MCF 10A (cell line): Measurements from ENCODE around the gene ERRFI1. TPM values are rescaled to one million over a fixed set of nuclear protein-coding genes. Genes with fewer than 3 reads are reported as not detected.

Experiments
- BruUV-seq: library from RNA; stranded (reverse); fragments of 400-500 nt; replicated peaks from 2 replicates; lab custom pipeline; 2021; lab: Mats Ljungman, UMichigan
- CTCF ChIA-PET: fragments of 300-600 bp; sonication (Branson Sonifier 250); formaldehyde crosslinking; extraction: SDS; loops from one replicate; lab custom pipeline; 2021; ENCODE audit warnings: antibody characterized with exemption, inconsistent platforms; lab: Yijun Ruan, JAX
- POLR2A ChIA-PET: fragments of 300-600, 350-650 bp; sonication (Branson Sonifier 250); formaldehyde crosslinking; extraction: SDS; loops from one replicate; lab custom pipeline; 2020; ENCODE audit warnings: antibody characterized with exemption, inconsistent platforms; lab: Yijun Ruan, JAX
- DNase-seq: peaks from one replicate; pipeline ENCODE4 v3.0.0-alpha.2; 2018; ENCODE audit not compliant: unreplicated experiment
- H3K27ac Mint-ChIP-seq: one replicate; pipeline ENCODE4 v1.8.0; 2022; ENCODE audit warnings: mild to moderate bottlenecking, low read depth, mixed read lengths; ENCODE audit not compliant: unreplicated experiment
- H3K27me3 Mint-ChIP-seq: one replicate; pipeline ENCODE4 v1.8.0; 2022; ENCODE audit warnings: mixed read lengths; ENCODE audit not compliant: insufficient read depth, unreplicated experiment
- H3K36me3 Mint-ChIP-seq: one replicate; pipeline ENCODE4 v1.8.0; 2022; ENCODE audit warnings: mild to moderate bottlenecking, moderate library complexity, mixed read lengths; ENCODE audit not compliant: insufficient read depth, unreplicated experiment
- H3K4me1 Mint-ChIP-seq: one replicate; pipeline ENCODE4 v1.8.0; 2022; ENCODE audit warnings: mixed read lengths; ENCODE audit not compliant: insufficient read depth, unreplicated experiment
- H3K4me3 Mint-ChIP-seq: one replicate; pipeline ENCODE4 v1.8.0; 2022; ENCODE audit warnings: mild to moderate bottlenecking, moderate library complexity, mixed read lengths; ENCODE audit not compliant: unreplicated experiment
- H3K9me3 Mint-ChIP-seq: one replicate; pipeline ENCODE4 v1.8.0; 2022; ENCODE audit warnings: mixed read lengths; ENCODE audit not compliant: unreplicated experiment
- CTCF ChIP-seq: fragments of 200-600 bp; IDR thresholded peaks from one replicate; pipeline ENCODE4 v1.8.0; 2022; ENCODE audit warnings: antibody characterized with exemption, mild to moderate bottlenecking; ENCODE audit not compliant: unreplicated experiment
- intact Hi-C: fragments of 100-400 bp; cut with micrococcal nuclease; formaldehyde crosslinking; loops from 2 replicates; pipeline ENCODE4 v1.14.1; 2022
- total RNA-seq: library from RNA; stranded (reverse); gene quantifications from 2 replicates; pipeline ENCODE4 v1.2.3, GENCODE V29; 2022

The ERRFI1 gene
- total RNA-seq, 1 experiment from 2014 or later = 111 TPM

- H3K9me3 Mint-ChIP-seq = no peaks in the 10 kb centered on the region
- BruUV-seq = no TSS peak
- H3K36me3 Mint-ChIP-seq = peaks cover 89% of the 10 kb centered on the region
- peak overlapping the region; percentile 84 for H3K27ac Mint-ChIP-seq
- H3K4me3 Mint-ChIP-seq = peak overlapping the region; percentile 57
- POLR2A ChIA-PET = interaction anchor here (0.6 to 5.4 kb wide), 31 partner anchors 10 to 696 kb away, joined by 3 to 206 read pairs (median 5); partner anchors contain the start of genes ERRFI1 and PARK7
- H3K4me1 Mint-ChIP-seq = peaks cover 38% of the 10 kb centered on the region
- DNase-seq = peak; percentile 99
- no peak for TF ChIP-seq CTCF
- H3K27me3 Mint-ChIP-seq = no peaks in the 10 kb centered on the region
- intact Hi-C loops = loop anchor here (1.0 kb wide), 1 partner anchor 23 kb away; no protein-coding TSS in a partner anchor
- CTCF ChIA-PET = interaction anchor here (0.6 to 2.4 kb wide), 8 partner anchors 10 to 310 kb away, joined by 3 to 18 read pairs (median 4); no protein-coding TSS in a partner anchor
Measured at GRCh38 chr1:8004803-8005573, 21.1 kb downstream of the ERRFI1 start.

- Mint-ChIP-seq H3K27ac (peak overlapping the region; percentile 84), H3K27me3 (no peaks in the 10 kb centered on the region), H3K4me1 (peaks cover 34% of the 10 kb centered on the region), H3K4me3 (peak overlapping the region; percentile 49), H3K9me3 (no peaks in the 10 kb centered on the region), H3K36me3 (peaks cover 85% of the 10 kb centered on the region)
- TSS peak; percentile 9 for BruUV-seq
- no peak for TF ChIP-seq CTCF
- POLR2A ChIA-PET = interaction anchor here (0.6 to 5.4 kb wide), 29 partner anchors 11 to 1318 kb away, joined by 3 to 206 read pairs (median 4); partner anchors contain the start of genes ERRFI1 and PARK7
- intact Hi-C loops = no loop called here
- CTCF ChIA-PET = interaction anchor here (0.6 to 2.4 kb wide), 6 partner anchors 11 to 235 kb away, joined by 3 to 18 read pairs (median 4); no protein-coding TSS in a partner anchor
- no peak for DNase-seq
Measured at GRCh38 chr1:8004113-8004802, 21.9 kb downstream of the ERRFI1 start.

- peak overlapping the region; percentile 84 for H3K27ac Mint-ChIP-seq
- H3K9me3 Mint-ChIP-seq = no peaks in the 10 kb centered on the region
- no peaks in the 10 kb centered on the region for H3K27me3 Mint-ChIP-seq
- peak overlapping the region; percentile 49 for H3K4me3 Mint-ChIP-seq
- peak; percentile 58 for DNase-seq
- peaks cover 34% of the 10 kb centered on the region for H3K4me1 Mint-ChIP-seq
- peaks cover 78% of the 10 kb centered on the region for H3K36me3 Mint-ChIP-seq
- no peak for TF ChIP-seq CTCF
- ChIA-PET CTCF (interaction anchor here (0.8 to 1.7 kb wide), 3 partner anchors 12 to 28 kb away, joined by 3 to 8 read pairs (median 4); no protein-coding TSS in a partner anchor), POLR2A (interaction anchor here (0.6 to 5.4 kb wide), 16 partner anchors 11 to 1317 kb away, joined by 3 to 206 read pairs (median 4); partner anchors contain the start of gene ERRFI1)
- no TSS peak for BruUV-seq
- intact Hi-C loops = no loop called here
Measured at GRCh38 chr1:8003438-8004112, 22.5 kb downstream of the ERRFI1 start.
